ENCODE data around the gene KCNJ9. TPM values are rescaled to one million over a fixed set of nuclear protein-coding genes. Genes with fewer than 3 reads are reported as not detected.

The KCNJ9 gene
- total and polyA plus RNA-seq, 12 donors, result 0.01 to 0.09 (median 0.07) TPM; not detected in 8

DNA sequence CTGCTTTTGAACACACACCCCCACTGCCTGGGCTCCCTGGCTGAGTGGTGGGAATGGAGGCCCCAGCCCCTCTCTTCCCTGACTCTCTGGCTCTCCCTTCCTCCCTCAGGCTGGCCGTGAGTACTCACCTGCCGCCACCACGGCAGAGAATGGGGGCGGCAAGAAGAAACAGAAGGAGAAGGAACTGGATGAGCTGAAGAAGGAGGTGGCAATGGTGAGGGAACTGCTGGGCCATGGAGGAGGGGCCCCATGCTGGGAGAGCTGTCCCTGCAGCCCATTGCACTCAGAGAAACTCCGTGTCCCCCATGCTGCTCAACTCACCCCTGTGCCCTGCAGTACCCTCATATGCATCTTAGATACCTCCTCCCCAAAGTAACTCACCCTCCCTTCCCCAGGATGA, 39.5 kb downstream of the KCNJ9 start:
- TF ChIP-seq, protein P1, sequence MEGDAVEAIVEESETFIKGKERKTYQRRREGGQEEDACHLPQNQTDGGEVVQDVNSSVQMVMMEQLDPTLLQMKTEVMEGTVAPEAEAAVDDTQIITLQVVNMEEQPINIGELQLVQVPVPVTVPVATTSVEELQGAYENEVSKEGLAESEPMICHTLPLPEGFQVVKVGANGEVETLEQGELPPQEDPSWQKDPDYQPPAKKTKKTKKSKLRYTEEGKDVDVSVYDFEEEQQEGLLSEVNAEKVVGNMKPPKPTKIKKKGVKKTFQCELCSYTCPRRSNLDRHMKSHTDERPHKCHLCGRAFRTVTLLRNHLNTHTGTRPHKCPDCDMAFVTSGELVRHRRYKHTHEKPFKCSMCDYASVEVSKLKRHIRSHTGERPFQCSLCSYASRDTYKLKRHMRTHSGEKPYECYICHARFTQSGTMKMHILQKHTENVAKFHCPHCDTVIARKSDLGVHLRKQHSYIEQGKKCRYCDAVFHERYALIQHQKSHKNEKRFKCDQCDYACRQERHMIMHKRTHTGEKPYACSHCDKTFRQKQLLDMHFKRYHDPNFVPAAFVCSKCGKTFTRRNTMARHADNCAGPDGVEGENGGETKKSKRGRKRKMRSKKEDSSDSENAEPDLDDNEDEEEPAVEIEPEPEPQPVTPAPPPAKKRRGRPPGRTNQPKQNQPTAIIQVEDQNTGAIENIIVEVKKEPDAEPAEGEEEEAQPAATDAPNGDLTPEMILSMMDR (IDR thresholded peaks at IDR 0.05), result no peak
- H3K4me3 ChIP-seq, result no peak overlapping the region
- ATAC-seq, result no peak
- H3K27ac ChIP-seq, result peak overlapping the region in 2 of 10 donors; percentile 34 to 84
- peaks cover 0 to 58% (median 0%) of the 10 kb centered on the region in 9 donors for H3K36me3 ChIP-seq
- no peaks in the 10 kb centered on the region for H3K9me3 ChIP-seq
- H3K4me1 ChIP-seq, result peaks cover 0 to 73% (median 46%) of the 10 kb centered on the region in 9 donors
- WGBS, 2 donors, result 76 to 87% methylated on average over 5 of the region's 5 CpGs
- no peaks in the 10 kb centered on the region for H3K27me3 ChIP-seq
- DNase-seq, result no peak
- intact Hi-C loops (cut with DNase I), result no loop called here

DNA sequence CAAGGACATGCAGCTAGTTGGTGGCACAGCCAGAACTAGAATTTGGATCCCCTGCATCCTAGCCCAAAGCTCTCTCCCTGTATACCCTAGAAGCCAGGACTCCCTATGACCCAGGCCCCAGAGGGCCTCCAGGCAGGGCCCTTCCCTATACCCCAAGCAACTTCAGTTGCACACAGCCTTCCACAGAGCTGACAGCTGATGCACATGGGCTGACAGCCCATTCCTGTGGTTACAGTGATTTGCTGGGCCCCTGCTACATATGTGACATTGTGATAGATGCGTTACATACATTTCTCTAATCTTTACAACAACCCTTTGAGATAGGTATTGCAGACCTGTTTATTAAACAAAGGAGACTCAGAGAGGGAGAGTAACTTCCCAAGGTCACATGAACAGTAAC, 40.0 kb downstream of the KCNJ9 start:
- intact Hi-C loops (cut with DNase I), result no loop called here
- 86 to 87% methylated on average over 1 of the region's 1 CpG for WGBS, 2 donors
- Histone ChIP-seq H3K36me3 (peaks cover 0 to 63% (median 0%) of the 10 kb centered on the region in 9 donors), H3K4me3 (no peak overlapping the region), H3K4me1 (peaks cover 0 to 77% (median 46%) of the 10 kb centered on the region in 9 donors), H3K27ac (peak overlapping the region in 1 of 10 donors; percentile 24), H3K9me3 (no peaks in the 10 kb centered on the region), H3K27me3 (no peaks in the 10 kb centered on the region)
- DNase-seq, result no peak
- no peak for ATAC-seq
- TF ChIP-seq, protein P1 (IDR thresholded peaks at IDR 0.05), result no peak

DNA sequence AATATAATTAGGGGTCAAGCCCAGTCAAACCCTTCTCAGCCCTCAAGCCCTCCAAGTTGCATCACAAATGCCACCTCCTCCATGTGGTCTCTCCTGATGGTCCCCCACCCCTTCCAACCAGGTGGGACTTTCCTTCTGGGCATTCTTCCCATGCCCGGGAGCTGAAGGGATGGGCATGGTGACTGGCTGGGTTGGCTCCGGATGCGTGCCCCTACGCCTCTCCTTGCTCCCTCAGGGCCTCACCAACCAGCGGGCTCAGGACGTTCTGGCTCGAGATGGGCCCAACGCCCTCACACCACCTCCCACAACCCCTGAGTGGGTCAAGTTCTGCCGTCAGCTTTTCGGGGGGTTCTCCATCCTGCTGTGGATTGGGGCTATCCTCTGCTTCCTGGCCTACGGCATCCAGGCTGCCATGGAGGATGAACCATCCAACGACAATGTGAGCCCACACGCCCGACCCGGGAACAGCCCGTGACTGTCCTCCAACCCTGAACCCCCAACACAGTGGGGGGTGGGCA, 41.7 kb downstream of the KCNJ9 start:
- no peak overlapping the region for H3K4me3 ChIP-seq
- TF ChIP-seq, protein P1 (IDR thresholded peaks at IDR 0.05), result no peak
- no peaks in the 10 kb centered on the region for H3K27me3 ChIP-seq
- no peak for ATAC-seq
- no peaks in the 10 kb centered on the region for H3K9me3 ChIP-seq
- intact Hi-C loops (cut with DNase I), result no loop called here
- 85 to 90% methylated on average over 16 of the region's 16 CpGs for WGBS, 2 donors
- peaks cover 0 to 80% (median 0%) of the 10 kb centered on the region in 9 donors for H3K36me3 ChIP-seq
- no peak for DNase-seq
- peak overlapping the region in 3 of 10 donors; percentile 15 to 77 (median 50) for H3K27ac ChIP-seq
- peaks cover 0 to 89% (median 53%) of the 10 kb centered on the region in 9 donors for H3K4me1 ChIP-seq

DNA sequence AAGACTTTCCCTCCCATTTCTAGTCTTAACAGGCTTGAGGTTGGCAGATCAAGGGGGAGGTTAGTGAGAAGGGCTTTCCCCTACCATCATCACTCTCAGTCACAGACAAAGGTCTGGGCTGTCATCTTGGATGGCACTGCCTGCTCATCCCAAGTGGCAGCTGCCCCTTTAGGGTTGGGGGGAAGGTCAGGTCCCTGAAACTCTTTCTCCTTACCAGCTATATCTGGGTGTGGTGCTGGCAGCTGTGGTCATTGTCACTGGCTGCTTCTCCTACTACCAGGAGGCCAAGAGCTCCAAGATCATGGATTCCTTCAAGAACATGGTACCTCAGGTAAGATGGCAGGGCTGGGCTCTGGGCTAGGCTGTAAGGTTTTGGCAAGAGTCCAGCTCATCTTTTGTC, 42.4 kb downstream of the KCNJ9 start:
- no peak for ATAC-seq

More for the DNA sequence above, 42.4 kb downstream of the KCNJ9 start:
- Histone ChIP-seq H3K9me3 (no peaks in the 10 kb centered on the region), H3K27me3 (no peaks in the 10 kb centered on the region), H3K4me1 (peaks cover 0 to 89% (median 54%) of the 10 kb centered on the region in 9 donors), H3K4me3 (no peak overlapping the region), H3K36me3 (peaks cover 0 to 82% (median 0%) of the 10 kb centered on the region in 9 donors), H3K27ac (peak overlapping the region in 6 of 10 donors; percentile 22 to 82 (median 72))
- no peak for DNase-seq
- TF ChIP-seq, protein P1 (IDR thresholded peaks at IDR 0.05), result no peak
- intact Hi-C loops (cut with DNase I), result no loop called here

All from heart right ventricle (tissue), 16 donors.